ENCODE data around the gene GEMIN7.

Gene GEMIN7

DNA sequence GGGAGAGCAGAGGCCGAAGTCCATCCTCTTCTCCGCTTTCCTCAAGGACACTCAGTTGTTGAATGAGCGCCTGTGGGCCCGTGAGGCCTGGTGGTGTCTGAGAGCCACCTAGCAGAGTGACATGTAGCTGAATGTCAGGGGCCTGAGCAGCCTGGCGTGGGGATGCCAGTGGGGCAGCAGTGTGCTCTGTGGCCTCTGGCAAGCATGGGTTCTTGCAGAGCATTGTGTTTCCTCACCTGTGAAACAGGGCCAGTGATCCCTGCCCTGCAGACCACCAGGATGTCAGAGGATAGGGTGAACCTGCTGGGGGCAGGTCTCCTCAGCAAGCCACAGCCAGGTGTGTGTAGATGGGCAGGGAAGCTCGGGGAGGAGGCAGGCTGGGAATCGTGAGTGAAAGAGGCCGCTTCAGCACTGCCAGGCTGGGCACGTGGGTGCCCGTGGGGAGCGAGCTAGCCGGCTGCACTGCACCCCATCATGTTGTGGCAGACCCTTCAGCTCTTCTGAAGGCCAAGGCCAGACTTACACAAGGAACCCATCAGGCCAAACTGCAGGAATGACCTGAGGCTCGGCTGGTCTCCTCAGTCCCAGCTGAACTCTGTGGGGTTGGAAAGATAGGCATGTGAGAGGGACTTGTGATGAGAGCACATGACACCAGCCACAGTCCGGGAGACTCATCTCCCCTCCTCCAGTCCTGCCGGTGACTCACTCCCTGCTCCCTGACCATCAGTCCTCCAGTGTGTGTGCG lies 18.9 kb downstream of the GEMIN7 start:
- Histone ChIP-seq H3K36me3 (replicated peaks) (no peaks in the 10 kb centered on the region), H3K27me3 (replicated peaks) (no peaks in the 10 kb centered on the region), H3K4me3 (ENCODE audit: low read depth, low read length) (no peak overlapping the region), H3K27ac (peak overlapping the region; percentile 48)
- peak; percentile 94 for DNase-seq
- in situ Hi-C loops (cut with HindIII; ENCODE audit: low pct_ligation_motif_present, low sequenced_read_pairs) = no loop called here
- no peak for TF ChIP-seq CTCF (IDR thresholded peaks at IDR 0.05; ENCODE audit: low read depth, low read length, missing control alignments)

DNA sequence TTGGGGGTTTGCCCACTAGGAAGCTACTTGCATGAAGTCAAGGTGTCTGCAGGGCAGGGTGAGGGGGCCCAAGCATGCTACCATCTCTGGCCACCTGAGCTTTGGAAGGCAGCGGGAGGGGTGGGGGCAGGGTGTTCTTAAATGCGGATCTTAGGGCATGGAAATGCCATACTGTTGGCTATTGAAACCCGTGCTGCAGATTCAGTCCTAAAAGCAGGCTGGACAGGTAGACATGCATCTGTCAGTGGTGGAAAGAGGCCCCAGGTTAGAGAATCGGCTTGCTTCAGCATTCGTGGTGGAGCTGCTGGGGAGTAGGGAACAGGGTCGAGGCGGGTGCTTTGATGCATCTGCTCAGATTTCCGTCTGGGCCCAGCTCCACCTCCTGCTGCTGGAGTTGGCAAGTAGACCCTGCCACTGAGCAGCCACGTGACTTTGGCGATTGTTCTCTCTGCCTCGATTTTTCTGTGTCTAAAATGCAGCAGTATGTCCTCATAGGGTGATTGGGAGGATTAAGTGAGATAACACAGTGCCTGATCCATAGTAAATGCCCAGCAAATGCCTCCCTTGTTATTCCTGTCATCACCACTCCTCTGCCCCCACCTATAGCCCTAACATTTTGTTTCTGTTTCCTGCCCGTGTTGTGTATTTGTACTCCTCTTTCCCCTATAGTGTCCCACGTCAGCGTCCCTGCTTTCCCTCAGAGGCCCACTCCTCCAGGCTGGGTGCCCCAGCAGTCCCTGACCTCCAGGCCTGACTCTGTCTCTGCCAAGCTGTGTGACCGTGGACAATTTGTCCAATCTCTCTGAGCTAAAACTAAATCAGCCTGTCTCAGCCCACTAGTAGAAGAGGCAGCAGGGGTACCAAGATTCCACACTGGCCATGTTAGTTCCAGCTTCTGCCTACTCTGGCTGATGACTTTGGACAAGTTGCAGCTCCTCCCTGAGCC lies 19.7 kb downstream of the GEMIN7 start:
- DNase-seq = no peak
- Histone ChIP-seq H3K27me3 (replicated peaks) (no peaks in the 10 kb centered on the region), H3K4me3 (ENCODE audit: low read depth, low read length) (no peak overlapping the region), H3K36me3 (replicated peaks) (no peaks in the 10 kb centered on the region), H3K27ac (peak overlapping the region; percentile 27)
- no peak for TF ChIP-seq CTCF (IDR thresholded peaks at IDR 0.05; ENCODE audit: low read depth, low read length, missing control alignments)
- in situ Hi-C loops (cut with HindIII; ENCODE audit: low pct_ligation_motif_present, low sequenced_read_pairs) = no loop called here

- Histone ChIP-seq H3K27me3 (replicated peaks) (no peaks in the 10 kb centered on the region), H3K27ac (peak overlapping the region; percentile 20), H3K4me3 (ENCODE audit: low read depth, low read length) (no peak overlapping the region), H3K36me3 (replicated peaks) (no peaks in the 10 kb centered on the region)
- in situ Hi-C loops (cut with HindIII; ENCODE audit: low pct_ligation_motif_present, low sequenced_read_pairs) = no loop called here
- no peak for TF ChIP-seq CTCF (IDR thresholded peaks at IDR 0.05; ENCODE audit: low read depth, low read length, missing control alignments)
- no peak for DNase-seq
Observed at GRCh38 chr19:45099467-45100191, 20.6 kb downstream of the GEMIN7 start.

DNA sequence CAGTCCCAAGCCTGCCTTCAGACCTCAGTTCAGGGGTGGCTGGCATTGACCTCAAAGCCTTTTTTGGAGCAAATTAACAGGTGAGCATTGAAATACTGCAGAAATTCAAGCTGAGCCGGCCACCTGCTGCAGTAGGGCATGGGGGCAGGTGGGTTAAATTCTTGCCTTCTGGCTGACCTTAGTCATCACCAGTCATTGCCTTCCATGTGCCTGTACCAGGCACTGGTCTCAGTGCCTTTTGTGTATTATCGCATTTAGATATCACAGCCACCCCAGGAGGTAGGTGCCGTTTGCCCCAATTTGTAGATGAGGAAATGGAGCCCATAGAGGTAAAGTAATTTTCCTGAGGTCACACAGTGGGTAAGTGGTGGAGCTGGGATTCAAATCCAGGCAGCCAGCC lies 21.1 kb downstream of the GEMIN7 start:
- in situ Hi-C loops (cut with HindIII; ENCODE audit: low pct_ligation_motif_present, low sequenced_read_pairs) = no loop called here
- Histone ChIP-seq H3K4me3 (ENCODE audit: low read depth, low read length) (no peak overlapping the region), H3K36me3 (replicated peaks) (no peaks in the 10 kb centered on the region), H3K27me3 (replicated peaks) (no peaks in the 10 kb centered on the region), H3K27ac (peak overlapping the region; percentile 60)
- no peak for DNase-seq
- no peak for TF ChIP-seq CTCF (IDR thresholded peaks at IDR 0.05; ENCODE audit: low read depth, low read length, missing control alignments)

DNA sequence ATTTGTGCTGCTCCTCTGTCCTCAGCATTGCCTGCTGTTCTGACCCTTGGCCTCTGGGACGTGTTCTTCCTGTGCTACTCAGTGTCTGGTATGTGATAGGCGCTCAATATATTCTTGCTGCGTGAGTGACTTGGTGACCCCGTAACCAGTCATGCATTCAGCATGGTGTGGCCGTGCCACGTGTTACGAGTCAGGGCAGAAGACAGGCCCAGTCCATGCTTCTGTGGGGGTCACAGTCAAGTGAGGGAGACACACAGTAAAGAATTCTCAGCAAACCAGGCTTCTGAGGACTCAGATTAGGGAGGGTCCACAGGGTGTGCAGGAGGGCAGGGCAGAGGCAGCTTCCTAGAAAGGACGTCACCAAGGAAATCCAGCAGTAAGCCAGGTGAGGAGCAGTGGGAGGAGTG lies 21.8 kb downstream of the GEMIN7 start:
- peak overlapping the region; percentile 60 for H3K27ac ChIP-seq
- no peaks in the 10 kb centered on the region for H3K36me3 ChIP-seq (replicated peaks)
- DNase-seq = peak; percentile 75
- TF ChIP-seq CTCF (IDR thresholded peaks at IDR 0.05; ENCODE audit: low read depth, low read length, missing control alignments) = no peak
- in situ Hi-C loops (cut with HindIII; ENCODE audit: low pct_ligation_motif_present, low sequenced_read_pairs) = no loop called here
- H3K27me3 ChIP-seq (replicated peaks) = no peaks in the 10 kb centered on the region
- H3K4me3 ChIP-seq (ENCODE audit: low read depth, low read length) = no peak overlapping the region
